SK-N-SH (cell line): ENCODE data around the gene BCAS4. TPM values are rescaled to one million over a fixed set of nuclear protein-coding genes. Genes with fewer than 3 reads are reported as not detected.

ENCODE experiments used
- CTCF ChIA-PET: fragments of 300-600, 350-600 bp; formaldehyde crosslinking; extraction: SDS; loops from one replicate; lab custom pipeline; 2021; lab: Yijun Ruan, JAX
- POLR2A ChIA-PET: fragments of 350-600 bp; sonication (Branson Sonifier 250); formaldehyde crosslinking; extraction: SDS; loops from one replicate; lab custom pipeline; 2020; ENCODE audit warnings: antibody characterized with exemption, inconsistent platforms; lab: Yijun Ruan, JAX
- DNase-seq: peaks from one replicate; pipeline ENCODE4 v3.0.0; 2012
- H2AFZ ChIP-seq: fragments of 200-600 bp; sonication (generic); 2 replicates; pipeline ENCODE4 v1.8.1; 2016; ENCODE audit warnings: antibody characterized with exemption, mild to moderate bottlenecking, low read depth
- H3F3A ChIP-seq: fragments of 200-600 bp; sonication (generic); replicated peaks from 2 replicates; pipeline ENCODE3; 2016; ENCODE audit warnings: antibody characterized with exemption, mild to moderate bottlenecking; ENCODE audit not compliant: insufficient read depth
- H3K27ac ChIP-seq, 2 experiments: fragments of 200-500 bp in 1 of 2; fragments of 200-600 bp in 1 of 2; sonication (Bioruptor generic) in 1 of 2; sonication (generic), shearing (Covaris generic) in 1 of 2; 2 replicates each; pipeline versions ENCODE4 v1.5.1 to v1.6.1; 2014 to 2016; ENCODE audit warnings: low read depth in 2 of 2, inconsistent platforms in 1 of 2, low read length in 1 of 2, mild to moderate bottlenecking in 1 of 2, mixed read lengths in 1 of 2
- H3K27me3 ChIP-seq: fragments of 200-600 bp; sonication (generic), shearing (Covaris generic); 2 replicates; pipeline ENCODE4 v1.6.1; 2016; ENCODE audit warnings: mixed run types; ENCODE audit not compliant: insufficient read depth
- H3K36me3 ChIP-seq, 2 experiments: fragments of 200-500 bp in 1 of 2; fragments of 200-600 bp in 1 of 2; sonication (Bioruptor generic) in 1 of 2; sonication (generic) in 1 of 2; replicated peaks in 1 of 2; 2 replicates each; pipeline versions ENCODE3 to v1.5.1; 2014 to 2016; ENCODE audit warnings: low read length in 1 of 2, mild to moderate bottlenecking in 1 of 2; ENCODE audit not compliant: insufficient read depth in 2 of 2, control insufficient read depth in 1 of 2
- H3K4me1 ChIP-seq, 2 experiments: fragments of 200-500 bp in 1 of 2; fragments of 200-600 bp in 1 of 2; sonication (Bioruptor generic) in 1 of 2; sonication (generic), shearing (Covaris generic) in 1 of 2; 2 replicates each; pipeline versions ENCODE4 v1.5.1 to v1.6.1; 2014 to 2016; ENCODE audit warnings: low read depth in 1 of 2, low read length in 1 of 2, mixed run types in 1 of 2; ENCODE audit not compliant: insufficient read depth in 2 of 2, control insufficient read depth in 1 of 2
- H3K4me2 ChIP-seq: fragments of 200-600 bp; sonication (generic), shearing (Covaris generic); 2 replicates; pipeline ENCODE4 v1.6.1; 2017; ENCODE audit warnings: mixed run types
- H3K4me3 ChIP-seq, 2 experiments: fragments of 200-500 bp in 1 of 2; fragments of 200-600 bp in 1 of 2; sonication (Bioruptor generic) in 1 of 2; sonication (generic), shearing (Covaris generic) in 1 of 2; 2 replicates each; pipeline versions ENCODE4 v1.5.1 to v1.8.1; 2014 to 2016; ENCODE audit warnings: low read depth in 2 of 2, inconsistent platforms in 1 of 2, low read length in 1 of 2, mild to moderate bottlenecking in 1 of 2, mixed read lengths in 1 of 2, moderate library complexity in 1 of 2
- H3K79me2 ChIP-seq: fragments of 200-600 bp; sonication (generic); 2 replicates; pipeline ENCODE4 v1.8.1; 2017; ENCODE audit warnings: mild to moderate bottlenecking; ENCODE audit not compliant: insufficient read depth
- H3K9ac ChIP-seq: fragments of 200-600 bp; sonication (generic); 2 replicates; pipeline ENCODE4 v1.6.1; 2017; ENCODE audit warnings: mixed run types
- H3K9me2 ChIP-seq: fragments of 200-600 bp; sonication (generic); 2 replicates; pipeline ENCODE4 v1.6.1; 2017; ENCODE audit warnings: mixed run types
- H3K9me3 ChIP-seq: fragments of 200-600 bp; sonication (generic); 2 replicates; pipeline ENCODE4 v1.6.1; 2017; ENCODE audit warnings: mixed run types, mild to moderate bottlenecking, moderate library complexity
- H4K20me1 ChIP-seq: fragments of 200-600 bp; sonication (generic); 2 replicates; pipeline ENCODE4 v1.6.1; 2017; ENCODE audit warnings: mild to moderate bottlenecking, mixed run types; ENCODE audit not compliant: insufficient read depth
- CHD2 ChIP-seq: fragments of 150-350 bp; IDR thresholded peaks from 2 replicates; pipeline ENCODE4 v1.6.1; 2018; ENCODE audit warnings: low read length; ENCODE audit not compliant: partially characterized antibody
- ELF1 ChIP-seq: IDR thresholded peaks from 2 replicates; pipeline ENCODE4 v1.4.0; 2012
- EZH2phosphoT487 ChIP-seq: fragments of 200-600 bp; sonication (generic); IDR thresholded peaks from 2 replicates; pipeline ENCODE4 v1.6.1; 2017; ENCODE audit warnings: low read depth, mixed run types, mild to moderate bottlenecking, antibody characterized with exemption, moderate library complexity, borderline replicate concordance
- FOSL2 ChIP-seq: IDR thresholded peaks from 2 replicates; pipeline ENCODE4 v1.4.0; 2012; ENCODE audit warnings: low read depth, mild to moderate bottlenecking, moderate library complexity, borderline replicate concordance
- FOXJ3 ChIP-seq: sonication (generic); formaldehyde crosslinking; IDR thresholded peaks from 2 replicates; pipeline ENCODE4 v1.5.1; 2020; ENCODE audit warnings: mild to moderate bottlenecking, missing genetic modification reagents
- MEF2A ChIP-seq: IDR thresholded peaks from 2 replicates; pipeline ENCODE4 v1.4.0; 2012; ENCODE audit warnings: low read depth, borderline replicate concordance
- MXI1 ChIP-seq: IDR thresholded peaks from 2 replicates; pipeline ENCODE4 v1.6.1; 2012; ENCODE audit warnings: mild to moderate bottlenecking, low read depth, low read length, improper control_type of control experiment
- NRF1 ChIP-seq: IDR thresholded peaks from 2 replicates; pipeline ENCODE4 v1.6.1; 2012; ENCODE audit warnings: low read depth, mild to moderate bottlenecking, low read length
- POLR2AphosphoS5 ChIP-seq: IDR thresholded peaks from 2 replicates; pipeline ENCODE4 v1.6.1; 2012; ENCODE audit warnings: low read depth, low read length
- RFX5 ChIP-seq: IDR thresholded peaks from 2 replicates; pipeline ENCODE4 v1.6.1; 2012; ENCODE audit warnings: mild to moderate bottlenecking, improper control_type of control experiment, low read length
- RXRA ChIP-seq: IDR thresholded peaks from 2 replicates; pipeline ENCODE4 v1.4.0; 2012; ENCODE audit warnings: low read depth, mild to moderate bottlenecking, borderline replicate concordance
- TAF1 ChIP-seq: IDR thresholded peaks from 2 replicates; pipeline ENCODE4 v1.6.1; 2012; ENCODE audit warnings: low read depth, mild to moderate bottlenecking, low read length, moderate library complexity, borderline replicate concordance
- WGBS: methylation state at CpG from one replicate; pipeline ENCODE4 v1.1.6; 2017; ENCODE audit warnings: low lambda C conversion rate; 5-methylcytosine and 5-hydroxymethylcytosine counted together
- polyA plus RNA-seq, 3 experiments: library from polyadenylated mRNA; depleted of rRNA; stranded (reverse); fragments of >200 nt; gene quantifications; 2 replicates each; pipeline ENCODE4 v1.2.3, GENCODE V29; 2012
- TF ChIP-seq, protein P1 (sequence below): IDR thresholded peaks from 2 replicates; pipeline ENCODE4; 2012
- TF ChIP-seq, protein P2 (sequence below): IDR thresholded peaks from 2 replicates; pipeline ENCODE4 v1.6.1; 2012; ENCODE audit warnings: mild to moderate bottlenecking, low read depth, low read length, moderate library complexity
- TF ChIP-seq, protein P3 (sequence below): fragments of 150-350 bp; IDR thresholded peaks from 2 replicates; pipeline ENCODE4 v1.6.1; 2017; ENCODE audit warnings: antibody characterized with exemption, low read length, low read depth, borderline replicate concordance

BCAS4 gene
- polyA plus RNA-seq, 1 of the 3 experiments (the other 2 are of a cell fraction), result 43.8 TPM

DNA sequence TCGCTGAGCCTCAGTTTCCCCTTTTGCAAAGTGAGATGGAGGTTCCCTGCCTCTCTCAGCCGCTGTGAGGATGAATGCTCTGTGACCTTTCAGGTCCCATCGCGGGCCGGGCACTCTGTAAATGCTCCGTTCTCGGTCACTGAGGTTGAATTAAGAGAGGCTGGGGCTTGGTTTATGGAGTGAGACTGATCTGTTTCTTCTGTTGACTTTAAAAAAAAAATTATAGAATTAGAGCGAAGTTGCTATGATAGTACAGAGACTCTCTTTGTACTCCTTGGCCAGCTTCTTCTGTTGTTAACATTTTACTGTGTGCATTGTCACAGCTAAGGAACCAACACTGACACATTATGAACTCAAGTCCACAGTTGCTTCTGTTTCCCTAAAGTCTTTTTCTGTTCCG lies 72.0 kb downstream of the BCAS4 start:
- no peak overlapping the region for H3K27ac ChIP-seq
- H3K9me2 ChIP-seq, result no peaks in the 10 kb centered on the region
- no peaks in the 10 kb centered on the region for H3K27me3 ChIP-seq
- no peak overlapping the region for H3K4me2 ChIP-seq
- no peak overlapping the region for H3K9ac ChIP-seq
- TF ChIP-seq, protein P1, sequence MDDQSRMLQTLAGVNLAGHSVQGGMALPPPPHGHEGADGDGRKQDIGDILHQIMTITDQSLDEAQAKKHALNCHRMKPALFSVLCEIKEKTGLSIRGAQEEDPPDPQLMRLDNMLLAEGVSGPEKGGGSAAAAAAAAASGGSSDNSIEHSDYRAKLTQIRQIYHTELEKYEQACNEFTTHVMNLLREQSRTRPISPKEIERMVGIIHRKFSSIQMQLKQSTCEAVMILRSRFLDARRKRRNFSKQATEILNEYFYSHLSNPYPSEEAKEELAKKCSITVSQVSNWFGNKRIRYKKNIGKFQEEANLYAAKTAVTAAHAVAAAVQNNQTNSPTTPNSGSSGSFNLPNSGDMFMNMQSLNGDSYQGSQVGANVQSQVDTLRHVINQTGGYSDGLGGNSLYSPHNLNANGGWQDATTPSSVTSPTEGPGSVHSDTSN, result no peak
- TF ChIP-seq ELF1, result no peak
- TF ChIP-seq, protein P2, sequence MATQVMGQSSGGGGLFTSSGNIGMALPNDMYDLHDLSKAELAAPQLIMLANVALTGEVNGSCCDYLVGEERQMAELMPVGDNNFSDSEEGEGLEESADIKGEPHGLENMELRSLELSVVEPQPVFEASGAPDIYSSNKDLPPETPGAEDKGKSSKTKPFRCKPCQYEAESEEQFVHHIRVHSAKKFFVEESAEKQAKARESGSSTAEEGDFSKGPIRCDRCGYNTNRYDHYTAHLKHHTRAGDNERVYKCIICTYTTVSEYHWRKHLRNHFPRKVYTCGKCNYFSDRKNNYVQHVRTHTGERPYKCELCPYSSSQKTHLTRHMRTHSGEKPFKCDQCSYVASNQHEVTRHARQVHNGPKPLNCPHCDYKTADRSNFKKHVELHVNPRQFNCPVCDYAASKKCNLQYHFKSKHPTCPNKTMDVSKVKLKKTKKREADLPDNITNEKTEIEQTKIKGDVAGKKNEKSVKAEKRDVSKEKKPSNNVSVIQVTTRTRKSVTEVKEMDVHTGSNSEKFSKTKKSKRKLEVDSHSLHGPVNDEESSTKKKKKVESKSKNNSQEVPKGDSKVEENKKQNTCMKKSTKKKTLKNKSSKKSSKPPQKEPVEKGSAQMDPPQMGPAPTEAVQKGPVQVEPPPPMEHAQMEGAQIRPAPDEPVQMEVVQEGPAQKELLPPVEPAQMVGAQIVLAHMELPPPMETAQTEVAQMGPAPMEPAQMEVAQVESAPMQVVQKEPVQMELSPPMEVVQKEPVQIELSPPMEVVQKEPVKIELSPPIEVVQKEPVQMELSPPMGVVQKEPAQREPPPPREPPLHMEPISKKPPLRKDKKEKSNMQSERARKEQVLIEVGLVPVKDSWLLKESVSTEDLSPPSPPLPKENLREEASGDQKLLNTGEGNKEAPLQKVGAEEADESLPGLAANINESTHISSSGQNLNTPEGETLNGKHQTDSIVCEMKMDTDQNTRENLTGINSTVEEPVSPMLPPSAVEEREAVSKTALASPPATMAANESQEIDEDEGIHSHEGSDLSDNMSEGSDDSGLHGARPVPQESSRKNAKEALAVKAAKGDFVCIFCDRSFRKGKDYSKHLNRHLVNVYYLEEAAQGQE, result no peak
- no peak for TF ChIP-seq RFX5
- no peak for TF ChIP-seq FOXJ3
- TF ChIP-seq CHD2, result no peak
- no peak for TF ChIP-seq MEF2A
- no peak for TF ChIP-seq TAF1
- TF ChIP-seq EZH2phosphoT487, result no peak
- no peak for TF ChIP-seq FOSL2
- TF ChIP-seq, protein P3, sequence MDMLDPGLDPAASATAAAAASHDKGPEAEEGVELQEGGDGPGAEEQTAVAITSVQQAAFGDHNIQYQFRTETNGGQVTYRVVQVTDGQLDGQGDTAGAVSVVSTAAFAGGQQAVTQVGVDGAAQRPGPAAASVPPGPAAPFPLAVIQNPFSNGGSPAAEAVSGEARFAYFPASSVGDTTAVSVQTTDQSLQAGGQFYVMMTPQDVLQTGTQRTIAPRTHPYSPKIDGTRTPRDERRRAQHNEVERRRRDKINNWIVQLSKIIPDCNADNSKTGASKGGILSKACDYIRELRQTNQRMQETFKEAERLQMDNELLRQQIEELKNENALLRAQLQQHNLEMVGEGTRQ, result no peak
- TF ChIP-seq POLR2AphosphoS5, result no peak
- no peak for TF ChIP-seq NRF1
- no peak for TF ChIP-seq RXRA
- TF ChIP-seq MXI1, result no peak
- peaks cover 0 to 11% of the 10 kb centered on the region in 2 experiments; a peak in 1 of 4 replicates for H3K4me1 ChIP-seq
- no peak overlapping the region for H2AFZ ChIP-seq
- CTCF ChIA-PET, result interaction anchor here (0.7 to 2.2 kb wide), 2 partner anchors 24 to 72 kb away, joined by 3 to 13 read pairs; partner anchors contain the start of gene BCAS4
- 94% methylated on average over 5 of the region's 9 CpGs for WGBS
- no peaks in the 10 kb centered on the region for H3K36me3 ChIP-seq
- DNase-seq, result no peak
- H3K9me3 ChIP-seq, result no peaks in the 10 kb centered on the region
- POLR2A ChIA-PET, result no interaction called here
- no peaks in the 10 kb centered on the region for H3F3A ChIP-seq
- no peaks in the 10 kb centered on the region for H3K79me2 ChIP-seq
- H3K4me3 ChIP-seq, result no peak overlapping the region
- H4K20me1 ChIP-seq, result no peaks in the 10 kb centered on the region
